B cell (primary cell): ENCODE measurements around the gene ODAD4. TPM values are rescaled to one million over a fixed set of nuclear protein-coding genes. Genes with fewer than 3 reads are reported as not detected.

Source experiments
- ATAC-seq: fragments of 200-7000 bp; cut with Tn5 transposase; one replicate; pipeline ENCODE4 v1.10.0; 2021; ENCODE audit warnings: low read depth, mild to moderate bottlenecking, moderate number of reproducible peaks, moderate library complexity
- CTCF ChIA-PET: fragments of 350-600 bp; sonication (Branson Sonifier 250); formaldehyde crosslinking; loops from one replicate; lab custom pipeline; 2021; ENCODE audit warnings: antibody characterized with exemption, inconsistent platforms; lab: Charles Lee
- POLR2A ChIA-PET: fragments of 350-600 bp; sonication (Branson Sonifier 250); formaldehyde crosslinking; loops from one replicate; lab custom pipeline; 2021; ENCODE audit warnings: antibody characterized with exemption; lab: Charles Lee
- DNase-seq: peaks from one replicate; pipeline ENCODE4 v3.0.0; 2013
- H2AFZ ChIP-seq: 2 replicates; pipeline ENCODE4 v1.6.1; 2012; ENCODE audit warnings: mild to moderate bottlenecking, low read depth, low read length; ENCODE audit not compliant: insufficient read depth, poor library complexity, severe bottlenecking
- H3K27ac ChIP-seq, 2 donors: 1 replicate in 1 of 2; 2 replicates in 1 of 2; pipeline ENCODE4 v1.5.1; 2012 to 2013; ENCODE audit warnings: low read length in 2 of 2, mild to moderate bottlenecking in 2 of 2, moderate library complexity in 1 of 2
- H3K27me3 ChIP-seq, 4 experiments: fragments of 200-600 bp in 1 of 4; sonication (generic) in 1 of 4; replicated peaks in 1 of 4; 1 replicate in 2 of 4; 2 replicates in 2 of 4; pipeline versions ENCODE4 v1.6.1 to v1.7.0; 2013 to 2016; ENCODE audit warnings: low read length in 3 of 4, mild to moderate bottlenecking in 2 of 4, mixed read lengths in 1 of 4, moderate library complexity in 1 of 4; ENCODE audit not compliant: insufficient read depth in 4 of 4, control insufficient read depth in 3 of 4; ENCODE audit errors: control extremely low read depth in 1 of 4
- H3K36me3 ChIP-seq, 2 experiments: replicated peaks in 1 of 2; 1 replicate in 1 of 2; 2 replicates in 1 of 2; pipeline versions ENCODE4 v1.6.1 to v1.7.1; 2013; ENCODE audit warnings: low read length in 1 of 2; ENCODE audit not compliant: insufficient read depth in 2 of 2, control insufficient read depth in 1 of 2; ENCODE audit errors: control extremely low read depth in 1 of 2, extremely low read depth in 1 of 2
- H3K4me1 ChIP-seq, 2 donors: fragments of 200-600 bp in 1 of 2; sonication (generic) in 1 of 2; 1 replicate in 1 of 2; 2 replicates in 1 of 2; pipeline versions ENCODE4 v1.5.1 to v1.6.1; 2013 to 2017; ENCODE audit warnings: low read length in 2 of 2; ENCODE audit not compliant: control insufficient read depth in 2 of 2, insufficient read depth in 2 of 2
- H3K4me2 ChIP-seq: replicated peaks from 2 replicates; pipeline ENCODE3; 2012; ENCODE audit warnings: mild to moderate bottlenecking, low read depth, low read length; ENCODE audit not compliant: poor library complexity, severe bottlenecking
- H3K4me3 ChIP-seq, 5 experiments: fragments of 200-600 bp in 1 of 5; sonication (generic) in 1 of 5; 1 replicate in 3 of 5; 2 replicates in 2 of 5; pipeline versions ENCODE4 v1.5.1 to v1.7.0; 2011 to 2016; ENCODE audit warnings: low read length in 4 of 5, mild to moderate bottlenecking in 4 of 5, low read depth in 2 of 5, control low read depth in 1 of 5, moderate library complexity in 1 of 5; ENCODE audit not compliant: insufficient read depth in 1 of 5; ENCODE audit errors: control extremely low read depth in 1 of 5, extremely low read depth in 1 of 5
- H3K79me2 ChIP-seq: fragments of 200-600 bp; sonication (generic); one replicate; pipeline ENCODE4 v1.6.0; 2016; ENCODE audit warnings: low read length; ENCODE audit not compliant: control insufficient read depth, insufficient read depth
- H3K9ac ChIP-seq: fragments of 200-600 bp; sonication (generic); 2 replicates; pipeline ENCODE4 v1.6.1; 2017; ENCODE audit warnings: mild to moderate bottlenecking, low read length, moderate library complexity
- H3K9me3 ChIP-seq, 3 donors: one replicate each; pipeline versions ENCODE4 v1.6.1 to v1.7.1; 2013; ENCODE audit warnings: low read length in 2 of 3; ENCODE audit not compliant: control insufficient read depth in 2 of 3, insufficient read depth in 1 of 3; ENCODE audit errors: control extremely low read depth in 1 of 3
- H4K20me1 ChIP-seq: 2 replicates; pipeline ENCODE4 v1.6.0; 2012; ENCODE audit warnings: mild to moderate bottlenecking, low read length; ENCODE audit not compliant: insufficient read depth, control insufficient read depth, poor library complexity, severe bottlenecking
- H3K27ac Mint-ChIP-seq: one replicate; pipeline ENCODE4 v1.8.0; 2021; ENCODE audit warnings: mixed read lengths
- H3K27me3 Mint-ChIP-seq: one replicate; pipeline ENCODE4 v1.8.0; 2021; ENCODE audit warnings: mixed read lengths
- H3K4me1 Mint-ChIP-seq: one replicate; pipeline ENCODE4 v1.8.0; 2021; ENCODE audit warnings: mixed read lengths
- H3K4me3 Mint-ChIP-seq: one replicate; pipeline ENCODE4 v1.8.0; 2021; ENCODE audit warnings: mixed read lengths
- H3K9me3 Mint-ChIP-seq: one replicate; pipeline ENCODE4 v1.8.0; 2022; ENCODE audit warnings: mixed read lengths; ENCODE audit not compliant: insufficient read depth
- CTCF ChIP-seq: fragments of 200-600 bp; IDR thresholded peaks from one replicate; pipeline ENCODE4 v1.8.0; 2022; ENCODE audit warnings: antibody characterized with exemption, mild to moderate bottlenecking
- EZH2 ChIP-seq: IDR thresholded peaks from 2 replicates; pipeline ENCODE4 v1.6.1; 2012; ENCODE audit warnings: borderline replicate concordance, low read depth, mild to moderate bottlenecking, moderate library complexity, low read length; ENCODE audit not compliant: insufficient read depth, poor library complexity, severe bottlenecking
- WGBS: methylation state at CpG from one replicate; pipeline ENCODE4 v1.1.5; 2013; ENCODE audit warnings: missing lambda C conversion rate; ENCODE audit not compliant: insufficient coverage; 5-methylcytosine and 5-hydroxymethylcytosine counted together
- intact Hi-C: fragments of 100-400 bp; cut with micrococcal nuclease; formaldehyde crosslinking; loops from one replicate; pipeline ENCODE4 v1.10.0; 2022
- polyA plus RNA-seq: library from polyadenylated mRNA; depleted of rRNA; stranded (reverse); fragments of >200 nt; gene quantifications from 2 replicates; pipeline ENCODE4 v1.2.3, GENCODE V29; 2012
- total RNA-seq, 2 donors: library from RNA; stranded (reverse); fragments of 120-200 nt in 1 of 2; gene quantifications; 1 replicate in 1 of 2; 2 replicates in 1 of 2; pipeline versions ENCODE4 v1.2.3 to v1.2.4, GENCODE V29; 2013 to 2022

Gene ODAD4
- total and polyA plus RNA-seq, 2 donors (not counting 1 experiment from before 2014, with no cell fraction given): 0.27 TPM; not detected in 1

DNA sequence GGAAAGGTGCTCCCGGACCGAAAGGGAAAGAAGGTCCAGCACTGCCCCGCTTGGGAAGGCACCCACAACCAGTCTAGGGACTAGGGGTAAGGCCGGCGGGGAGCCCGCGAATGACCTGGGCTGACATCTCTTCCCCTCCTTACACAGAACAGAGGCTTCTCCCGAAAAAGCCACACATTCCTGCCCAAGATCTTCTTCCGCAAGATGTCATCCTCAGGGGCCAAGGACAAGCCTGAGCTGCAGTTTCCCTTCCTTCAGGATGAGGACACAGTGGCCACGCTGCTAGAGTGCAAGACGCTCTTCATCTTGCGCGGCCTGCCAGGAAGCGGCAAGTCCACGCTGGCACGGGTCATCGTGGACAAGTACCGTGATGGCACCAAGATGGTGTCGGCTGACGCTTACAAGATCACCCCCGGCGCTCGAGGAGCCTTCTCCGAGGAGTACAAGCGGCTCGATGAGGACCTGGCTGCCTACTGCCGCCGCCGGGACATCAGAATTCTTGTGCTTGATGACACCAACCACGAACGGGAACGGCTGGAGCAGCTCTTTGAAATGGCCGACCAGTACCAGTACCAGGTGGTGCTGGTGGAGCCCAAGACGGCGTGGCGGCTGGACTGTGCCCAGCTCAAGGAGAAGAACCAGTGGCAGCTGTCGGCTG, 37.6 kb downstream of the ODAD4 start:
- TF ChIP-seq CTCF (no peak), EZH2 (no peak)
- H3K9me3 Mint-ChIP-seq: no peaks in the 10 kb centered on the region
- Histone ChIP-seq H3K4me3 (peak overlapping the region in 1 of 5 experiments; percentile 84), H3K4me1 (peaks cover 24 to 45% of the 10 kb centered on the region in 2 donors), H3K4me2 (peak overlapping the region; percentile 89), H3K36me3 (peaks cover 7 to 23% of the 10 kb centered on the region in 2 experiments), H4K20me1 (peaks cover 27% of the 10 kb centered on the region), H3K9me3 (peaks cover 0 to 2% (median 0%) of the 10 kb centered on the region in 3 donors), H3K9ac (peak overlapping the region; percentile 74), H3K27ac (peak overlapping the region in 1 of 2 donors; percentile 75), H3K79me2 (peaks cover 38% of the 10 kb centered on the region), H2AFZ (no peak overlapping the region), H3K27me3 (no peaks in the 10 kb centered on the region)
- H3K4me3 Mint-ChIP-seq: peak overlapping the region; percentile 85
- no peaks in the 10 kb centered on the region for H3K27me3 Mint-ChIP-seq
- no peak for ATAC-seq
- peak overlapping the region; percentile 83 for H3K27ac Mint-ChIP-seq
- intact Hi-C loops: loop anchor here (10.0 kb wide), 1 partner anchor 233 kb away; the partner anchor contains the start of gene HAP1
- 96% methylated on average over 37 of the region's 37 CpGs for WGBS
- DNase-seq: no peak
- CTCF ChIA-PET: interaction anchor here (8.9 to 11.6 kb wide), 2 partner anchors 50 to 152 kb away, joined by 90 to 104 read pairs; partner anchors contain the start of genes DNAJC7, HSPB9, KAT2A and NKIRAS2
- H3K4me1 Mint-ChIP-seq: peaks cover 47% of the 10 kb centered on the region
- POLR2A ChIA-PET: interaction anchor here (1.3 kb wide), 1 partner anchor 37 kb away, joined by 3 read pairs; the partner anchor contains the start of gene ODAD4

- Histone ChIP-seq H3K27ac (peak overlapping the region in 1 of 2 donors; percentile 11), H3K4me3 (no peak overlapping the region), H3K36me3 (peaks cover 7 to 29% of the 10 kb centered on the region in 2 experiments), H3K9ac (no peak overlapping the region), H4K20me1 (peaks cover 33% of the 10 kb centered on the region), H2AFZ (no peak overlapping the region), H3K4me1 (peaks cover 25 to 51% of the 10 kb centered on the region in 2 donors), H3K4me2 (no peak overlapping the region), H3K9me3 (peaks cover 0 to 3% (median 0%) of the 10 kb centered on the region in 3 donors), H3K27me3 (no peaks in the 10 kb centered on the region), H3K79me2 (peaks cover 38% of the 10 kb centered on the region)
- no peaks in the 10 kb centered on the region for H3K9me3 Mint-ChIP-seq
- ATAC-seq (no peak), DNase-seq (no peak)
- H3K4me1 Mint-ChIP-seq: peaks cover 53% of the 10 kb centered on the region
- peak overlapping the region; percentile 71 for H3K27ac Mint-ChIP-seq
- intact Hi-C loops: loop anchor here (10.0 kb wide), 1 partner anchor 234 kb away; the partner anchor contains the start of gene HAP1
- CTCF ChIA-PET: interaction anchor here (8.9 kb wide), 1 partner anchor 50 kb away, joined by 90 read pairs; the partner anchor contains the start of genes DNAJC7 and NKIRAS2
- TF ChIP-seq CTCF (no peak), EZH2 (no peak)
- no peaks in the 10 kb centered on the region for H3K27me3 Mint-ChIP-seq
- peak overlapping the region; percentile 85 for H3K4me3 Mint-ChIP-seq
- POLR2A ChIA-PET: no interaction called here
- 91% methylated on average over 7 of the region's 10 CpGs for WGBS
These were observed 38.3 kb downstream of the ODAD4 start for GRCh38 chr17:41968676-41969075.
